Endothelial cell of umbilical vein (primary cell): ENCODE results near the gene EXOSC2.

Experiments used
- MYC ChIP-seq: IDR thresholded peaks from one replicate; pipeline ENCODE4 v1.6.1; 2011; ENCODE audit warnings: mild to moderate bottlenecking, low read depth, low read length
- POLR2AphosphoS5 ChIP-seq: IDR thresholded peaks from 2 replicates; pipeline ENCODE4 v1.6.1; 2012; ENCODE audit warnings: low read depth, mild to moderate bottlenecking, control low read depth, low read length, moderate library complexity; ENCODE audit not compliant: insufficient read depth

DNA sequence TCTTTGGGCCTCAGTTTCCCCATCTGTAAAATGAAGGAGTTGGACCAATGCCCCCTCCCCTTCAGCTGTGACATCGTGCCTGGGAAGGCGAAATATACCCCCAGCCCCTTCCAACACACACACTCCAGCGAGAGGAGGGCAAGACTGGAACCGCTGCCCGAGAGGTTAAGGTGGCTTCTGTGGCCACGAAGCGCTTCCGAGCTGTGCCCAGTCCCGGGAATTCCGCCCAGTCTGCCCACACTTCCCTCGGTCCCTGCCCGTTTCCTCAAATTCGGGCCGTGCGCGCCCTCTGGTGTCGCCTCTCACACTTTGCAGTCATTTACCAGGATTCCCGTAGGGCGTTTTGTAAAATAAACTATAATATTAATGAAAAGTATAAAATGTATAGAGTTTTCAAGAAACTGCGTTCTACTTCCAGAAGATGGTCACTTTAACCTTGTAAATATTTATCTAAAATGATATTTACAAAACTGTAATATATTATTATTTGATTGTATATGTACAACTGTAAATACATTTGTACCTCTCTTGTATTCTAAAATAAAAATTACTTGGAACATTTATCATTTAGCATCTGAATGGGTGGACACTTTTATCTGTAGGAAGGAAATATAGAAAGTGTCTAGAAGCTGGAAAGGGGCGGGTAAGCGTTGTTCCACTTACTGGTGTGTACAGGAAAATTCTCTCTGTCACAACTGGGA lies 11.0 kb upstream of the EXOSC2 start:
- TF ChIP-seq POLR2AphosphoS5 = no peak
- no peak for TF ChIP-seq MYC
